SK-N-DZ (cell line): ENCODE measurements around the gene GABRD.
A peak's percentile ranks its signal among the peaks of the same experiment; 100 is the strongest.

ENCODE experiments used
- DNase-seq: peaks from one replicate; pipeline ENCODE4 v3.0.0-alpha.2; 2015; ENCODE audit warnings: low spot score

Gene GABRD

GRCh38 chr1:1984560-1985070 is 34.5 kb upstream of the GABRD start:
- no peak for DNase-seq

- DNase-seq = no peak
Observed at GRCh38 chr1:1985375-1986050, 33.6 kb upstream of the GABRD start.

GRCh38 chr1:1986451-1987141 is 32.5 kb upstream of the GABRD start:
- no peak for DNase-seq

GRCh38 chr1:1987142-1987510 is 32.0 kb upstream of the GABRD start:
- DNase-seq = no peak

- DNase-seq = no peak
Observed at GRCh38 chr1:1988061-1988945, 30.8 kb upstream of the GABRD start.

- no peak for DNase-seq
Observed at GRCh38 chr1:1989102-1989542, 30.0 kb upstream of the GABRD start.

- DNase-seq = no peak
Observed at GRCh38 chr1:1989789-1990188, 29.4 kb upstream of the GABRD start.

- no peak for DNase-seq
Observed at GRCh38 chr1:1990222-1990621, 28.9 kb upstream of the GABRD start.

GRCh38 chr1:1994536-1994935 is 24.6 kb upstream of the GABRD start:
- DNase-seq = no peak

GRCh38 chr1:1996207-1996651 is 22.9 kb upstream of the GABRD start:
- no peak for DNase-seq

GRCh38 chr1:1997576-1997975 is 21.6 kb upstream of the GABRD start:
- DNase-seq = no peak

- DNase-seq = no peak
Observed at GRCh38 chr1:2000432-2000831, 18.7 kb upstream of the GABRD start.

- no peak for DNase-seq
Observed at GRCh38 chr1:2000850-2001249, 18.3 kb upstream of the GABRD start.

- DNase-seq = no peak
Observed at GRCh38 chr1:2001773-2002411, 17.3 kb upstream of the GABRD start.

GRCh38 chr1:2003541-2004131 is 15.5 kb upstream of the GABRD start, which contains the start of gene CFAP74:
Gene CFAP74, minus strand, starts transcription at chr1:2003786. Its CDS starts 12,830 bp downstream, at chr1:1990956.
- peak; percentile 43 for DNase-seq

- no peak for DNase-seq
Observed at GRCh38 chr1:2004856-2005255, 14.3 kb upstream of the GABRD start.

- no peak for DNase-seq
Observed at GRCh38 chr1:2009101-2010053, 9.8 kb upstream of the GABRD start.

GRCh38 chr1:2014181-2014580 is 5.0 kb upstream of the GABRD start:
- DNase-seq = no peak

GRCh38 chr1:2014741-2015735 is 4.1 kb upstream of the GABRD start:
- no peak for DNase-seq
